Osteoblast (primary cell): ENCODE results near the gene ENTPD2. TPM values are rescaled to one million over a fixed set of nuclear protein-coding genes. Genes with fewer than 3 reads are reported as not detected.
A peak's percentile ranks its signal among the peaks of the same experiment; 100 is the strongest.

Source experiments
- DNase-seq: peaks from one replicate; pipeline ENCODE4 v3.0.0; 2011; ENCODE audit warnings: low spot score, mixed read lengths; ENCODE audit not compliant: insufficient read length; ENCODE audit errors: missing footprints
- H2AFZ ChIP-seq: 2 replicates; pipeline ENCODE4 v1.6.0; 2011; ENCODE audit warnings: mild to moderate bottlenecking, low read length
- H3K27ac ChIP-seq: 2 replicates; pipeline ENCODE4 v1.5.1; 2011; ENCODE audit warnings: mild to moderate bottlenecking, low read depth, low read length, moderate library complexity
- H3K27me3 ChIP-seq: 2 replicates; pipeline ENCODE4 v1.6.0; 2012; ENCODE audit warnings: mild to moderate bottlenecking, control low read depth, inconsistent platforms, low read length, moderate library complexity; ENCODE audit not compliant: insufficient read depth
- H3K36me3 ChIP-seq: 2 replicates; pipeline ENCODE4 v1.5.1; 2011; ENCODE audit warnings: mild to moderate bottlenecking, low read length, control low read depth, moderate library complexity; ENCODE audit not compliant: insufficient read depth
- H3K4me1 ChIP-seq: 2 replicates; pipeline ENCODE4 v1.5.1; 2011; ENCODE audit warnings: mild to moderate bottlenecking, low read length, control low read depth, moderate library complexity; ENCODE audit not compliant: insufficient read depth
- H3K4me2 ChIP-seq: 2 replicates; pipeline ENCODE4 v1.6.0; 2011; ENCODE audit warnings: mild to moderate bottlenecking, low read length; ENCODE audit not compliant: insufficient read depth
- H3K4me3 ChIP-seq: fragments of 200-600 bp; sonication (generic); 3 replicates; pipeline ENCODE4 v1.5.1; 2012; ENCODE audit warnings: mild to moderate bottlenecking, low read length, inconsistent platforms; ENCODE audit not compliant: insufficient read depth
- H3K79me2 ChIP-seq: 2 replicates; pipeline ENCODE4 v1.6.0; 2012; ENCODE audit warnings: mild to moderate bottlenecking, low read length, control low read depth, inconsistent platforms; ENCODE audit not compliant: insufficient read depth
- H3K9me3 ChIP-seq: 2 replicates; pipeline ENCODE4 v1.5.1; 2011; ENCODE audit warnings: low read depth, low read length, control low read depth
- H4K20me1 ChIP-seq: 2 replicates; pipeline ENCODE4 v1.6.0; 2012; ENCODE audit warnings: mild to moderate bottlenecking, low read length, control low read depth; ENCODE audit not compliant: insufficient read depth
- CTCF ChIP-seq: IDR thresholded peaks from 2 replicates; pipeline ENCODE4 v1.5.1; 2011; ENCODE audit warnings: mild to moderate bottlenecking, low read depth, low read length, moderate library complexity; ENCODE audit errors: extremely low read depth
- total RNA-seq: library from RNA; depleted of rRNA; stranded (reverse); fragments of >200 nt; gene quantifications from 2 replicates; pipeline ENCODE4 v1.2.3, GENCODE V29; 2012

The ENTPD2 gene
- total RNA-seq, 1 donor: not detected

GRCh38 chr9:137080260-137081122 is 26.6 kb upstream of the ENTPD2 start:
- Histone ChIP-seq H4K20me1 (peaks cover 6% of the 10 kb centered on the region), H3K27ac (no peak overlapping the region), H3K4me1 (peaks cover 29% of the 10 kb centered on the region), H3K36me3 (peaks cover 23% of the 10 kb centered on the region), H2AFZ (no peak overlapping the region), H3K27me3 (no peaks in the 10 kb centered on the region), H3K79me2 (peaks cover 42% of the 10 kb centered on the region), H3K4me2 (no peak overlapping the region), H3K4me3 (no peak overlapping the region), H3K9me3 (no peaks in the 10 kb centered on the region)
- peak; percentile 42 for DNase-seq
- TF ChIP-seq CTCF: no peak

GRCh38 chr9:137079401-137079787 is 25.5 kb upstream of the ENTPD2 start:
- Histone ChIP-seq H3K36me3 (peaks cover 23% of the 10 kb centered on the region), H3K4me3 (no peak overlapping the region)

GRCh38 chr9:137078701-137079400 is 25.0 kb upstream of the ENTPD2 start:
- H3K27ac ChIP-seq: no peak overlapping the region
- peak overlapping the region; percentile 85 for H3K4me2 ChIP-seq
- no peak for TF ChIP-seq CTCF
- peaks cover 6% of the 10 kb centered on the region for H4K20me1 ChIP-seq
- H2AFZ ChIP-seq: no peak overlapping the region
- H3K36me3 ChIP-seq: peaks cover 23% of the 10 kb centered on the region
- peaks cover 14% of the 10 kb centered on the region for H3K4me1 ChIP-seq
- H3K4me3 ChIP-seq: peak overlapping the region; percentile 79
- no peaks in the 10 kb centered on the region for H3K9me3 ChIP-seq
- DNase-seq: peak; percentile 73
- no peaks in the 10 kb centered on the region for H3K27me3 ChIP-seq
- peaks cover 42% of the 10 kb centered on the region for H3K79me2 ChIP-seq

More at GRCh38 chr9:137079401-137079787, 25.5 kb upstream of the ENTPD2 start:
- Histone ChIP-seq H3K4me2 (no peak overlapping the region), H3K9me3 (no peaks in the 10 kb centered on the region), H3K27me3 (no peaks in the 10 kb centered on the region), H4K20me1 (peaks cover 6% of the 10 kb centered on the region), H3K4me1 (peaks cover 20% of the 10 kb centered on the region), H3K79me2 (peaks cover 42% of the 10 kb centered on the region), H3K27ac (no peak overlapping the region), H2AFZ (no peak overlapping the region)
- no peak for TF ChIP-seq CTCF
- peak; percentile 67 for DNase-seq
